Measurements from ENCODE around the gene CRACDL. TPM values are rescaled to one million over a fixed set of nuclear protein-coding genes. Genes with fewer than 3 reads are reported as not detected.
"Not testable (repeated sequence)": the region's sequence is repeated elsewhere in the genome, so short reads cannot be mapped to it uniquely, and the experiment has no call there.

The CRACDL gene
- total RNA-seq, 5 donors from 2014 or later (not counting 1 experiment from before 2014, with no cell fraction given), result 0.23 to 2.0 (median 1.7) TPM

- Histone ChIP-seq H3K36me3 (ENCODE audit: control insufficient read depth in 2 of 2, extremely low read depth in 1 of 2, insufficient read depth in 1 of 2, low read length in 1 of 2) (no peaks in the 10 kb centered on the region), H3K27me3 (replicated peaks in 1 of 2; ENCODE audit: control insufficient read depth in 2 of 2, extremely low read depth in 1 of 2, insufficient read depth in 2 of 2, low read length in 1 of 2) (no peaks in the 10 kb centered on the region), H3K9me3 (no peaks in the 10 kb centered on the region), H3K4me3 (ENCODE audit: control insufficient read depth in 1 of 2, extremely low read depth in 1 of 2, low read length in 1 of 2) (no peak overlapping the region), H3K4me1 (ENCODE audit: control insufficient read depth in 1 of 2, extremely low read depth in 1 of 2, insufficient read depth in 2 of 2, low read length in 2 of 2) (peaks cover 53 to 61% of the 10 kb centered on the region in 2 experiments), H3K27ac (ENCODE audit: low read length) (peak overlapping the region; percentile 61)
- Mint-ChIP-seq H3K27ac (peak overlapping the region; percentile 81 to 93), H3K9me3 (no peaks in the 10 kb centered on the region), H3K4me1 (peaks cover 72 to 92% (median 78%) of the 10 kb centered on the region in 3 donors), H3K4me3 (peak overlapping the region; percentile 40 to 57 (median 42)), H3K27me3 (no peaks in the 10 kb centered on the region), H3K36me3 (no peaks in the 10 kb centered on the region)
- ATAC-seq (replicated peaks in 1 of 4) (peak; percentile 53 to 61 (median 57)), DNase-seq (peak in 34 of 35 experiments; percentile 33 to 75 (median 56))
- POLR2A ChIA-PET, result interaction anchor here in 1 of 2 donors (0.7 kb wide), 1 partner anchor 9 kb away, joined by 3 read pairs; no protein-coding TSS in a partner anchor
- WGBS (ENCODE audit: insufficient coverage), result 34% methylated on average over 9 of the region's 9 CpGs
- CTCF ChIA-PET, result interaction anchor here (0.6 to 1.2 kb wide), 3 partner anchors 9 to 105 kb away, joined by 3 read pairs; no protein-coding TSS in a partner anchor
These were observed 174.7 kb downstream of the CRACDL start for GRCh38 chr2:98761267-98761781.

GRCh38 chr2:98759827-98760625 lies 176.0 kb downstream of the CRACDL start:
- ATAC-seq (replicated peaks in 1 of 4), result no peak
- Mint-ChIP-seq H3K27ac (peak overlapping the region; percentile 98 to 99), H3K4me3 (peak overlapping the region; percentile 6 to 86 (median 41)), H3K36me3 (no peaks in the 10 kb centered on the region), H3K9me3 (no peaks in the 10 kb centered on the region), H3K4me1 (peaks cover 72 to 91% (median 76%) of the 10 kb centered on the region in 3 donors), H3K27me3 (no peaks in the 10 kb centered on the region)
- WGBS (ENCODE audit: insufficient coverage), result 17% methylated on average over 2 of the region's 6 CpGs
- Histone ChIP-seq H3K9me3 (no peaks in the 10 kb centered on the region), H3K27me3 (replicated peaks in 1 of 2; ENCODE audit: control insufficient read depth in 2 of 2, extremely low read depth in 1 of 2, insufficient read depth in 2 of 2, low read length in 1 of 2) (no peaks in the 10 kb centered on the region), H3K4me1 (ENCODE audit: control insufficient read depth in 1 of 2, extremely low read depth in 1 of 2, insufficient read depth in 2 of 2, low read length in 2 of 2) (peaks cover 51 to 55% of the 10 kb centered on the region in 2 experiments), H3K27ac (ENCODE audit: low read length) (peak overlapping the region; percentile 78), H3K36me3 (ENCODE audit: control insufficient read depth in 2 of 2, extremely low read depth in 1 of 2, insufficient read depth in 1 of 2, low read length in 1 of 2) (no peaks in the 10 kb centered on the region), H3K4me3 (ENCODE audit: control insufficient read depth in 1 of 2, extremely low read depth in 1 of 2, low read length in 1 of 2) (no peak overlapping the region)
- POLR2A ChIA-PET, result interaction anchor here (0.5 to 0.8 kb wide), 5 partner anchors 12 to 416 kb away, joined by 3 to 8 read pairs (median 4); no protein-coding TSS in a partner anchor
- no peak for DNase-seq
- CTCF ChIA-PET, result interaction anchor here in 1 of 2 donors (0.7 kb wide), 1 partner anchor 50 kb away, joined by 3 read pairs; no protein-coding TSS in a partner anchor

- no peaks in the 10 kb centered on the region for H3K36me3 ChIP-seq (ENCODE audit: control insufficient read depth in 2 of 2, extremely low read depth in 1 of 2, insufficient read depth in 1 of 2, low read length in 1 of 2)
- DNase-seq (peak in 1 of 35 experiments; percentile 50), ATAC-seq (replicated peaks in 1 of 4) (peak in 1 of 4 experiments; percentile 15)
- no peak overlapping the region for H3K4me3 ChIP-seq (ENCODE audit: control insufficient read depth in 1 of 2, extremely low read depth in 1 of 2, low read length in 1 of 2)
- peak overlapping the region; percentile 14 to 86 (median 41) for H3K4me3 Mint-ChIP-seq
- no peaks in the 10 kb centered on the region for H3K9me3 ChIP-seq
- H3K27ac Mint-ChIP-seq, result peak overlapping the region; percentile 98 to 99
- H3K4me1 ChIP-seq (ENCODE audit: control insufficient read depth in 1 of 2, extremely low read depth in 1 of 2, insufficient read depth in 2 of 2, low read length in 2 of 2), result peaks cover 51 to 55% of the 10 kb centered on the region in 2 experiments
- ChIA-PET CTCF (interaction anchor here in 1 of 2 donors (0.7 kb wide), 1 partner anchor 49 kb away, joined by 3 read pairs; no protein-coding TSS in a partner anchor), POLR2A (interaction anchor here (0.6 to 0.8 kb wide), 3 partner anchors 24 to 417 kb away, joined by 3 to 8 read pairs (median 4); no protein-coding TSS in a partner anchor)
- no peaks in the 10 kb centered on the region for H3K36me3 Mint-ChIP-seq
- peak overlapping the region; percentile 78 for H3K27ac ChIP-seq (ENCODE audit: low read length)
- WGBS (ENCODE audit: insufficient coverage), result no CpG with 5 or more reads among the region's 2 CpGs
- H3K27me3 ChIP-seq (replicated peaks in 1 of 2; ENCODE audit: control insufficient read depth in 2 of 2, extremely low read depth in 1 of 2, insufficient read depth in 2 of 2, low read length in 1 of 2), result no peaks in the 10 kb centered on the region
- H3K9me3 Mint-ChIP-seq, result no peaks in the 10 kb centered on the region
- peaks cover 74 to 87% (median 77%) of the 10 kb centered on the region in 3 donors for H3K4me1 Mint-ChIP-seq
- no peaks in the 10 kb centered on the region for H3K27me3 Mint-ChIP-seq
These were observed 176.7 kb downstream of the CRACDL start for GRCh38 chr2:98759338-98759737.

- ChIA-PET POLR2A (interaction anchor here (0.5 to 1.4 kb wide), 6 partner anchors 14 to 113 kb away, joined by 3 to 8 read pairs (median 4); no protein-coding TSS in a partner anchor), CTCF (interaction anchor here (0.6 to 1.8 kb wide), 9 partner anchors 13 to 109 kb away, joined by 3 to 14 read pairs (median 3); no protein-coding TSS in a partner anchor)
- H3K9me3 Mint-ChIP-seq, result no peaks in the 10 kb centered on the region
- Histone ChIP-seq H3K27me3 (replicated peaks in 1 of 2; ENCODE audit: control insufficient read depth in 2 of 2, extremely low read depth in 1 of 2, insufficient read depth in 2 of 2, low read length in 1 of 2) (no peaks in the 10 kb centered on the region), H3K27ac (ENCODE audit: low read length) (peak overlapping the region; percentile 78), H3K9me3 (no peaks in the 10 kb centered on the region), H3K4me1 (ENCODE audit: control insufficient read depth in 1 of 2, extremely low read depth in 1 of 2, insufficient read depth in 2 of 2, low read length in 2 of 2) (peaks cover 46 to 51% of the 10 kb centered on the region in 2 experiments), H3K4me3 (ENCODE audit: control insufficient read depth in 1 of 2, extremely low read depth in 1 of 2, low read length in 1 of 2) (peak overlapping the region; percentile 20 to 46), H3K36me3 (ENCODE audit: control insufficient read depth in 2 of 2, extremely low read depth in 1 of 2, insufficient read depth in 1 of 2, low read length in 1 of 2) (no peaks in the 10 kb centered on the region)
- peak; percentile 36 to 84 (median 59) for DNase-seq
- WGBS (ENCODE audit: insufficient coverage), result 3% methylated on average over 6 of the region's 9 CpGs
- H3K27ac Mint-ChIP-seq, result peak overlapping the region; percentile 98 to 99
- peak; percentile 78 to 85 (median 82) for ATAC-seq (replicated peaks in 1 of 4)
- H3K36me3 Mint-ChIP-seq, result no peaks in the 10 kb centered on the region
- H3K27me3 Mint-ChIP-seq, result no peaks in the 10 kb centered on the region
- peaks cover 75 to 85% (median 75%) of the 10 kb centered on the region in 3 donors for H3K4me1 Mint-ChIP-seq
- peak overlapping the region; percentile 61 to 86 (median 75) for H3K4me3 Mint-ChIP-seq
These were observed 178.1 kb downstream of the CRACDL start for GRCh38 chr2:98757904-98758421.

GRCh38 chr2:98753801-98754200 lies 182.2 kb downstream of the CRACDL start:
- no peak overlapping the region for H3K27ac ChIP-seq (ENCODE audit: low read length)
- ATAC-seq (replicated peaks in 1 of 4) (no peak), DNase-seq (no peak)
- Mint-ChIP-seq H3K36me3 (no peaks in the 10 kb centered on the region), H3K27ac (peak overlapping the region in 1 of 2 donors; percentile 16), H3K27me3 (no peaks in the 10 kb centered on the region), H3K4me1 (peaks cover 47 to 59% (median 50%) of the 10 kb centered on the region in 3 donors), H3K9me3 (no peaks in the 10 kb centered on the region), H3K4me3 (no peak overlapping the region)
- ChIA-PET POLR2A (no interaction called here), CTCF (interaction anchor here in 1 of 2 donors (0.6 kb wide), 1 partner anchor 17 kb away, joined by 4 read pairs; no protein-coding TSS in a partner anchor)
- H3K27me3 ChIP-seq (replicated peaks in 1 of 2; ENCODE audit: control insufficient read depth in 2 of 2, extremely low read depth in 1 of 2, insufficient read depth in 2 of 2, low read length in 1 of 2), result no peaks in the 10 kb centered on the region
- H3K36me3 ChIP-seq (ENCODE audit: control insufficient read depth in 2 of 2, extremely low read depth in 1 of 2, insufficient read depth in 1 of 2, low read length in 1 of 2), result no peaks in the 10 kb centered on the region
- no peaks in the 10 kb centered on the region for H3K9me3 ChIP-seq
- peaks cover 18 to 20% of the 10 kb centered on the region in 2 experiments for H3K4me1 ChIP-seq (ENCODE audit: control insufficient read depth in 1 of 2, extremely low read depth in 1 of 2, insufficient read depth in 2 of 2, low read length in 2 of 2)
- no peak overlapping the region for H3K4me3 ChIP-seq (ENCODE audit: control insufficient read depth in 1 of 2, extremely low read depth in 1 of 2, low read length in 1 of 2)

GRCh38 chr2:98752711-98753110 lies 183.3 kb downstream of the CRACDL start:
- H3K27ac ChIP-seq (ENCODE audit: low read length); POLR2A ChIA-PET; H3K36me3 Mint-ChIP-seq; H3K27me3 ChIP-seq (replicated peaks in 1 of 2; ENCODE audit: control insufficient read depth in 2 of 2, extremely low read depth in 1 of 2, insufficient read depth in 2 of 2, low read length in 1 of 2); H3K9me3 ChIP-seq; CTCF ChIA-PET; ATAC-seq (replicated peaks in 1 of 4); H3K4me3 ChIP-seq (ENCODE audit: control insufficient read depth in 1 of 2, extremely low read depth in 1 of 2, low read length in 1 of 2); H3K27ac Mint-ChIP-seq; H3K36me3 ChIP-seq (ENCODE audit: control insufficient read depth in 2 of 2, extremely low read depth in 1 of 2, insufficient read depth in 1 of 2, low read length in 1 of 2); DNase-seq; H3K27me3 Mint-ChIP-seq; H3K4me3 Mint-ChIP-seq; H3K9me3 Mint-ChIP-seq: not testable (repeated sequence)
- H3K4me1 Mint-ChIP-seq, result peaks cover 40 to 59% (median 48%) of the 10 kb centered on the region in 3 donors
- H3K4me1 ChIP-seq (ENCODE audit: control insufficient read depth in 1 of 2, extremely low read depth in 1 of 2, insufficient read depth in 2 of 2, low read length in 2 of 2), result peaks cover 9 to 20% of the 10 kb centered on the region in 2 experiments
- 100% methylated on average over 1 of the region's 4 CpGs for WGBS (ENCODE audit: insufficient coverage)

Data from T-cell (primary cell).